PC-9 (cell line): ENCODE data around the gene ATP8A1.

Experiments
- EZH2 ChIP-seq: fragments of 200-600 bp; sonication (generic); IDR thresholded peaks from 2 replicates; pipeline ENCODE4 v1.8.0; 2017; ENCODE audit warnings: antibody characterized with exemption, low read depth
- TF ChIP-seq, protein P1 (sequence below): fragments of 200-600 bp; sonication (generic); conservative IDR thresholded peaks from 2 replicates; pipeline ENCODE4 v1.6.1; 2017; ENCODE audit warnings: mixed run types, antibody characterized with exemption, mild to moderate bottlenecking, moderate library complexity

DNA sequence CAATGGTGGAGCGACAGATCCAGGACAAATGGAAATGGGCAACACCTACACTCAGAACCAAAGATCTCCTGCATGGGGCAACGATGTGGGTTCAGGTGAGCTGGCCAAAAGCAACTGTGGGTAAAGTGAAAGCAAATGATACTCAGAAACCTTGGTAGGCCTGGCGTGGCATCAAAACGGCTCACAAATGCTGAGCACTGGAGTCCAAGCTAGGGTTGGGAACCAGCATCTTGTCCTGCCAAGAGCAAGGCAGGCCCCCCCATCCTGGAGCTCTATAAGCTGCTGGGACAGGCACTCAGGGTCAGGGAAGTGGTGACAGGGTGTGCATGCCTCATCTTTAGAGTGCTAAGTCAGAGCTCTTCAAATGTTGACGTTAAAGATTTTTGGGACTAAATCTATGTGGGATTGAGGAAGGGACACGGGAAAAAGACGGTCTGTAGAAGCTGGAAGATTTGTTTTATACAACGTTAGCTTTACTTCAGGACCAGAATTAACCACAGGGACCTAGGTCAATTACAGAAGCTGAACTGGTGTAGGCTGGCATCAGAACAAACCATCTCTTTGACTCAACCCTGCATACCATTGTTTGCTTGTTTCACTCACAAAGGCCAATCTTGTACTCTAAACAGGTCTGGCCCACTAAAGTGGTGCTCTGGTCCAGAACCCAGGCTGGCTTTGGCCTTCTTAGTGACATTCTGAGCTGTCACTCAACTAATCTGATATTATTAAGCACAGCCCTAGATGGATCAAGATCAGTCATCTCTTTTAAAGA, 10.7 kb downstream of the ATP8A1 start:
- TF ChIP-seq, protein P1, sequence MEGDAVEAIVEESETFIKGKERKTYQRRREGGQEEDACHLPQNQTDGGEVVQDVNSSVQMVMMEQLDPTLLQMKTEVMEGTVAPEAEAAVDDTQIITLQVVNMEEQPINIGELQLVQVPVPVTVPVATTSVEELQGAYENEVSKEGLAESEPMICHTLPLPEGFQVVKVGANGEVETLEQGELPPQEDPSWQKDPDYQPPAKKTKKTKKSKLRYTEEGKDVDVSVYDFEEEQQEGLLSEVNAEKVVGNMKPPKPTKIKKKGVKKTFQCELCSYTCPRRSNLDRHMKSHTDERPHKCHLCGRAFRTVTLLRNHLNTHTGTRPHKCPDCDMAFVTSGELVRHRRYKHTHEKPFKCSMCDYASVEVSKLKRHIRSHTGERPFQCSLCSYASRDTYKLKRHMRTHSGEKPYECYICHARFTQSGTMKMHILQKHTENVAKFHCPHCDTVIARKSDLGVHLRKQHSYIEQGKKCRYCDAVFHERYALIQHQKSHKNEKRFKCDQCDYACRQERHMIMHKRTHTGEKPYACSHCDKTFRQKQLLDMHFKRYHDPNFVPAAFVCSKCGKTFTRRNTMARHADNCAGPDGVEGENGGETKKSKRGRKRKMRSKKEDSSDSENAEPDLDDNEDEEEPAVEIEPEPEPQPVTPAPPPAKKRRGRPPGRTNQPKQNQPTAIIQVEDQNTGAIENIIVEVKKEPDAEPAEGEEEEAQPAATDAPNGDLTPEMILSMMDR = no peak
- no peak for TF ChIP-seq EZH2
